ENCODE measurements around the gene DTNB. TPM values are rescaled to one million over a fixed set of nuclear protein-coding genes. Genes with fewer than 3 reads are reported as not detected.

DTNB gene
- total RNA-seq, 4 donors from 2014 or later = 0.70 to 23.1 (median 6.1) TPM

DNA sequence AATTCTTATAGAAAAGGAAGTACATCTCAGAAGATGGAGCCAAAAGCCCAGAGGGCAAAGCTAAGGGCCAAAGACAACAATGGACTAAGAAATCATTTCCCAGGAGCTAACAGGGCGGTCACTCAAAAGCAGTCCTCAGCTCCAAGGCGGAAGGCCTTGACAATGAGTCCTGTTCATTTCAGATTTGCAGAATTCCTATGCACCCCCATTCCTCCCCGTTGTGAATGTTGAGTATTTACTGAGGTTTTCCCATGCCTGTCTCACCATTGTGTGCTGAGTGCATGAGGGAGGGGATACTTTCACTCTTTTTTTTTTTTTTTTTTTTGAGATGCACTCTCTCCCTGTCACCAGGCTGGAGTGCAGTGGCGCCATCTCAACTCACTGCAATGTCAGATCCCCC lies 18.8 kb upstream of the DTNB start:
- H3K4me3 ChIP-seq = no peak overlapping the region
- no peaks in the 10 kb centered on the region for H3K9me3 ChIP-seq
- no peak for DNase-seq
- H3K27ac ChIP-seq = no peak overlapping the region
- no peaks in the 10 kb centered on the region for H3K27me3 ChIP-seq
- H3K36me3 ChIP-seq = no peaks in the 10 kb centered on the region
- TF ChIP-seq, protein P1, sequence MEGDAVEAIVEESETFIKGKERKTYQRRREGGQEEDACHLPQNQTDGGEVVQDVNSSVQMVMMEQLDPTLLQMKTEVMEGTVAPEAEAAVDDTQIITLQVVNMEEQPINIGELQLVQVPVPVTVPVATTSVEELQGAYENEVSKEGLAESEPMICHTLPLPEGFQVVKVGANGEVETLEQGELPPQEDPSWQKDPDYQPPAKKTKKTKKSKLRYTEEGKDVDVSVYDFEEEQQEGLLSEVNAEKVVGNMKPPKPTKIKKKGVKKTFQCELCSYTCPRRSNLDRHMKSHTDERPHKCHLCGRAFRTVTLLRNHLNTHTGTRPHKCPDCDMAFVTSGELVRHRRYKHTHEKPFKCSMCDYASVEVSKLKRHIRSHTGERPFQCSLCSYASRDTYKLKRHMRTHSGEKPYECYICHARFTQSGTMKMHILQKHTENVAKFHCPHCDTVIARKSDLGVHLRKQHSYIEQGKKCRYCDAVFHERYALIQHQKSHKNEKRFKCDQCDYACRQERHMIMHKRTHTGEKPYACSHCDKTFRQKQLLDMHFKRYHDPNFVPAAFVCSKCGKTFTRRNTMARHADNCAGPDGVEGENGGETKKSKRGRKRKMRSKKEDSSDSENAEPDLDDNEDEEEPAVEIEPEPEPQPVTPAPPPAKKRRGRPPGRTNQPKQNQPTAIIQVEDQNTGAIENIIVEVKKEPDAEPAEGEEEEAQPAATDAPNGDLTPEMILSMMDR (IDR thresholded peaks at IDR 0.05) = no peak
- TF ChIP-seq POLR2A (IDR thresholded peaks at IDR 0.05) = no peak
- no peaks in the 10 kb centered on the region for H3K4me1 ChIP-seq

DNA sequence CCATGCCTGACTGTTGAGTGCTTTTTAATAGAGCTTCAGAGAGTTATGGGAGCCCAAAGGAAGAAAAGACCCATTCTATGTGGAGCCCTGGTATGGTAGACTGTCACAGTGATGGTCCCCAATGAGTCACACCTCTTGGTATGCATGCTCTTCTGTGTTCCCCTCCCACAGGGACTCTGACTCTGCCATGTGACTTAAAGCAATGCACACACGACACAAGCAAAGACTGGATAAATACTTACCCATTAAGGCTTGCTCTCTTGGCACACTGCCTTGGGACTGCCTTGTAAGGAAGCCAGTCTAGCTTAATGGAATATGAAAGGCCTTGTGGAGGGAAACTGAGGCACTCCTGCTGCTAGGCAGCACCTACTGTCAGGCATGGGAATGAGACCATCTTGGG lies 16.7 kb upstream of the DTNB start:
- Histone ChIP-seq H3K4me3 (no peak overlapping the region), H3K27me3 (no peaks in the 10 kb centered on the region), H3K27ac (no peak overlapping the region), H3K4me1 (no peaks in the 10 kb centered on the region), H3K36me3 (no peaks in the 10 kb centered on the region), H3K9me3 (no peaks in the 10 kb centered on the region)
- DNase-seq = no peak
- TF ChIP-seq, protein P1 (IDR thresholded peaks at IDR 0.05) = no peak
- TF ChIP-seq POLR2A (IDR thresholded peaks at IDR 0.05) = no peak

DNA sequence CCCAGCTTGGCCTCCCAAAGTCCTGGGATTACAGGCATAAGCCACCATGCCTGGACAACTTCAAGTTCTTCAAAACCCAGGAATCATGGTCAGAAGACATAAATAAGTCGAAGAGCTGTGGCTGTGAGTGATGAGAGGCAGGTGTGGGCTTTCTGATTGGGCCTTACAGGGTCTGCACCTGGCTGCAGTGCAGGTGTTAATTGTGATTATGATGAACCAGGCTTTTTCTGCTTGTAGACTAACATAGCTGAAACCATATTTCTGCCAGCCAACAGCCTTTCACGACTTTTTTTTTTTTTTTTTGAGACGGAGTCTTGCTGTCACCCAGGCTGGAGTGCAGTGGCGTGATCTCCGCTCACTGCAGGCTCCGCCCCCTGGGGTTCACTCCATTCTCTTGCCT lies 14.9 kb upstream of the DTNB start:
- H3K27ac ChIP-seq = no peak overlapping the region
- no peaks in the 10 kb centered on the region for H3K27me3 ChIP-seq

DNA sequence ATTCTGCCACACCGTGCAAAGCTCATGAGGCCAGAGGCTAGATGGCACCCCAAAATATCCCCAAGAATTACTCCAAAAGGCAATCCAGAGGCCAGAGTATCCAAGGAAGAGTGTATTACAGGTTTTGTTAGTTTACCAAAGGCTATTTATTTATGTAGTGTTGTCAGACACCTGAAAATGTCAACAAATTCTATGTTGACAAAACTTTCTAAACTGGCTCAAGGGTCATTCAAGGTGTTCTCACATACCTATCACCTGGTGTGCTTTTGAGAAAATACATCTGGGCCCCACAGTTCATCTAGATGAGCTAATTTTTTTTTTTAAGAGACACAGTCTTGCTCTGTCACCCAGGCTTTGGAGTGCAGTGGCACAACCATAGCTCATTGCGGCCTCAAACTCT lies 12.4 kb upstream of the DTNB start:
- DNase-seq = no peak
- Histone ChIP-seq H3K4me1 (no peaks in the 10 kb centered on the region), H3K27ac (no peak overlapping the region), H3K9me3 (no peaks in the 10 kb centered on the region), H3K36me3 (no peaks in the 10 kb centered on the region), H3K4me3 (no peak overlapping the region), H3K27me3 (no peaks in the 10 kb centered on the region)
- TF ChIP-seq POLR2A (IDR thresholded peaks at IDR 0.05) = no peak
- TF ChIP-seq, protein P1 (IDR thresholded peaks at IDR 0.05) = no peak

More for the DNA sequence above, 14.9 kb upstream of the DTNB start:
- TF ChIP-seq, protein P1 (IDR thresholded peaks at IDR 0.05) = no peak
- TF ChIP-seq POLR2A (IDR thresholded peaks at IDR 0.05) = no peak
- DNase-seq = no peak
- H3K36me3 ChIP-seq = no peaks in the 10 kb centered on the region
- H3K4me1 ChIP-seq = no peaks in the 10 kb centered on the region
- H3K4me3 ChIP-seq = no peak overlapping the region
- H3K9me3 ChIP-seq = no peaks in the 10 kb centered on the region

DNA sequence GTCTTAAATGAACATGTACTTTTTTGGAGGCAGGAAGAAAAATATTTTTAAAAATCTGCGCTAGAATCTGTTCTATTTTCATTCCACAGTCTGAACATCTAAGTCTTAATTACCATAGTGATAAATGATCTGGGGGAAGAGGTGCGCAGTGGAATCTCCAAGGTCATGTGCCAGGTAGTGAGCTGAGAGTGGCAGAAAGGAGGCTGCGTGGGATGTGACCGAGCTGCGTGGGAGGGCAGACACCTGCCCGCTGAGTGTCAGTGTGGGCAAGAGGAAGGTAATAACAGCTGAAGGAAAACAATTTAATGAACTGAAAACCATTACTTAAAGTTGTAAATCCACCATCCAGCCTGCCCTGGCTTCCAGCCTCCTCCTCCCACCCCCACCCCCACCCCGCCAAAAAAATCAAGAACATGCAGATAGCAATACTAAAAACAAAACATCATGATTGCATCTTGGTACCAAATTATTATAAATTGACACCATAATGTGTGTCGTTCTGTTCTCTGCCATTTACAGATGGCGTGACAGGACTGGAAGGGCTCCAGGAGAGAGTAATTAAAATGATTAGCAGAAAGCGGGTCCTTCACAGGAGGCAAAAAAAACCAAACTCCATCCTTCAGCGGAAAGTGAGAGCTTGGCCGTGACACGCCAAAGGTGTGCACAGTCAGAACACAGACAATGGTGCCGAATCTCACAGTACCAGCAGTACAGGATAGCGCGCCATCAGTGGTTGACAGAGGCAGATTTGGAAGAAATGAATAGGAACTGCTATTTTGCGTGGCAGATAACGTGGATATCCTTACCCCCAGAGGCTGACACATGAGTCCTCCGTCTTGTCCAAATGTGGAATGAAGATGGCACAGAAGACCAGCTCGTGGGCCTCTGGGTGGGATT lies 11.4 kb upstream of the DTNB start:
- Histone ChIP-seq H3K4me3 (no peak overlapping the region), H3K9me3 (no peaks in the 10 kb centered on the region), H3K36me3 (no peaks in the 10 kb centered on the region), H3K4me1 (no peaks in the 10 kb centered on the region), H3K27me3 (no peaks in the 10 kb centered on the region), H3K27ac (no peak overlapping the region)
- TF ChIP-seq, protein P1 (IDR thresholded peaks at IDR 0.05) = no peak
- no peak for TF ChIP-seq POLR2A (IDR thresholded peaks at IDR 0.05)
- no peak for DNase-seq

All from Peyer's patch (tissue), 4 donors.